B cell (primary cell): ENCODE results near the gene CFAP141. TPM values are rescaled to one million over a fixed set of nuclear protein-coding genes. Genes with fewer than 3 reads are reported as not detected.
A peak's percentile ranks its signal among the peaks of the same experiment; 100 is the strongest.

ENCODE experiments used
- ATAC-seq: fragments of 200-7000 bp; cut with Tn5 transposase; one replicate; pipeline ENCODE4 v1.10.0; 2021; ENCODE audit warnings: low read depth, mild to moderate bottlenecking, moderate number of reproducible peaks, moderate library complexity
- CTCF ChIA-PET: fragments of 350-600 bp; sonication (Branson Sonifier 250); formaldehyde crosslinking; loops from one replicate; lab custom pipeline; 2021; ENCODE audit warnings: antibody characterized with exemption, inconsistent platforms; lab: Charles Lee
- POLR2A ChIA-PET: fragments of 350-600 bp; sonication (Branson Sonifier 250); formaldehyde crosslinking; loops from one replicate; lab custom pipeline; 2021; ENCODE audit warnings: antibody characterized with exemption; lab: Charles Lee
- DNase-seq: peaks from one replicate; pipeline ENCODE4 v3.0.0; 2013
- H2AFZ ChIP-seq: 2 replicates; pipeline ENCODE4 v1.6.1; 2012; ENCODE audit warnings: mild to moderate bottlenecking, low read depth, low read length; ENCODE audit not compliant: insufficient read depth, poor library complexity, severe bottlenecking
- H3K27ac ChIP-seq, 2 donors: 1 replicate in 1 of 2; 2 replicates in 1 of 2; pipeline ENCODE4 v1.5.1; 2012 to 2013; ENCODE audit warnings: low read length in 2 of 2, mild to moderate bottlenecking in 2 of 2, moderate library complexity in 1 of 2
- H3K27me3 ChIP-seq, 4 experiments: fragments of 200-600 bp in 1 of 4; sonication (generic) in 1 of 4; replicated peaks in 1 of 4; 1 replicate in 2 of 4; 2 replicates in 2 of 4; pipeline versions ENCODE4 v1.6.1 to v1.7.0; 2013 to 2016; ENCODE audit warnings: low read length in 3 of 4, mild to moderate bottlenecking in 2 of 4, mixed read lengths in 1 of 4, moderate library complexity in 1 of 4; ENCODE audit not compliant: insufficient read depth in 4 of 4, control insufficient read depth in 3 of 4; ENCODE audit errors: control extremely low read depth in 1 of 4
- H3K36me3 ChIP-seq, 2 experiments: replicated peaks in 1 of 2; 1 replicate in 1 of 2; 2 replicates in 1 of 2; pipeline versions ENCODE4 v1.6.1 to v1.7.1; 2013; ENCODE audit warnings: low read length in 1 of 2; ENCODE audit not compliant: insufficient read depth in 2 of 2, control insufficient read depth in 1 of 2; ENCODE audit errors: control extremely low read depth in 1 of 2, extremely low read depth in 1 of 2
- H3K4me1 ChIP-seq, 2 donors: fragments of 200-600 bp in 1 of 2; sonication (generic) in 1 of 2; 1 replicate in 1 of 2; 2 replicates in 1 of 2; pipeline versions ENCODE4 v1.5.1 to v1.6.1; 2013 to 2017; ENCODE audit warnings: low read length in 2 of 2; ENCODE audit not compliant: control insufficient read depth in 2 of 2, insufficient read depth in 2 of 2
- H3K4me2 ChIP-seq: replicated peaks from 2 replicates; pipeline ENCODE3; 2012; ENCODE audit warnings: mild to moderate bottlenecking, low read depth, low read length; ENCODE audit not compliant: poor library complexity, severe bottlenecking
- H3K4me3 ChIP-seq, 5 experiments: fragments of 200-600 bp in 1 of 5; sonication (generic) in 1 of 5; 1 replicate in 3 of 5; 2 replicates in 2 of 5; pipeline versions ENCODE4 v1.5.1 to v1.7.0; 2011 to 2016; ENCODE audit warnings: low read length in 4 of 5, mild to moderate bottlenecking in 4 of 5, low read depth in 2 of 5, control low read depth in 1 of 5, moderate library complexity in 1 of 5; ENCODE audit not compliant: insufficient read depth in 1 of 5; ENCODE audit errors: control extremely low read depth in 1 of 5, extremely low read depth in 1 of 5
- H3K79me2 ChIP-seq: fragments of 200-600 bp; sonication (generic); one replicate; pipeline ENCODE4 v1.6.0; 2016; ENCODE audit warnings: low read length; ENCODE audit not compliant: control insufficient read depth, insufficient read depth
- H3K9ac ChIP-seq: fragments of 200-600 bp; sonication (generic); 2 replicates; pipeline ENCODE4 v1.6.1; 2017; ENCODE audit warnings: mild to moderate bottlenecking, low read length, moderate library complexity
- H3K9me3 ChIP-seq, 3 donors: one replicate each; pipeline versions ENCODE4 v1.6.1 to v1.7.1; 2013; ENCODE audit warnings: low read length in 2 of 3; ENCODE audit not compliant: control insufficient read depth in 2 of 3, insufficient read depth in 1 of 3; ENCODE audit errors: control extremely low read depth in 1 of 3
- H4K20me1 ChIP-seq: 2 replicates; pipeline ENCODE4 v1.6.0; 2012; ENCODE audit warnings: mild to moderate bottlenecking, low read length; ENCODE audit not compliant: insufficient read depth, control insufficient read depth, poor library complexity, severe bottlenecking
- H3K27ac Mint-ChIP-seq: one replicate; pipeline ENCODE4 v1.8.0; 2021; ENCODE audit warnings: mixed read lengths
- H3K27me3 Mint-ChIP-seq: one replicate; pipeline ENCODE4 v1.8.0; 2021; ENCODE audit warnings: mixed read lengths
- H3K4me1 Mint-ChIP-seq: one replicate; pipeline ENCODE4 v1.8.0; 2021; ENCODE audit warnings: mixed read lengths
- H3K4me3 Mint-ChIP-seq: one replicate; pipeline ENCODE4 v1.8.0; 2021; ENCODE audit warnings: mixed read lengths
- H3K9me3 Mint-ChIP-seq: one replicate; pipeline ENCODE4 v1.8.0; 2022; ENCODE audit warnings: mixed read lengths; ENCODE audit not compliant: insufficient read depth
- EZH2 ChIP-seq: IDR thresholded peaks from 2 replicates; pipeline ENCODE4 v1.6.1; 2012; ENCODE audit warnings: borderline replicate concordance, low read depth, mild to moderate bottlenecking, moderate library complexity, low read length; ENCODE audit not compliant: insufficient read depth, poor library complexity, severe bottlenecking
- WGBS: methylation state at CpG from one replicate; pipeline ENCODE4 v1.1.5; 2013; ENCODE audit warnings: missing lambda C conversion rate; ENCODE audit not compliant: insufficient coverage; 5-methylcytosine and 5-hydroxymethylcytosine counted together
- intact Hi-C: fragments of 100-400 bp; cut with micrococcal nuclease; formaldehyde crosslinking; loops from one replicate; pipeline ENCODE4 v1.10.0; 2022
- polyA plus RNA-seq: library from polyadenylated mRNA; depleted of rRNA; stranded (reverse); fragments of >200 nt; gene quantifications from 2 replicates; pipeline ENCODE4 v1.2.3, GENCODE V29; 2012
- total RNA-seq, 2 donors: library from RNA; stranded (reverse); fragments of 120-200 nt in 1 of 2; gene quantifications; 1 replicate in 1 of 2; 2 replicates in 1 of 2; pipeline versions ENCODE4 v1.2.3 to v1.2.4, GENCODE V29; 2013 to 2022
- TF ChIP-seq, protein P1 (sequence below): fragments of 200-600 bp; IDR thresholded peaks from one replicate; pipeline ENCODE4 v1.8.0; 2022; ENCODE audit warnings: antibody characterized with exemption, mild to moderate bottlenecking

The CFAP141 gene
- total and polyA plus RNA-seq, 2 donors (not counting 1 experiment from before 2014, with no cell fraction given), result not detected

- ATAC-seq, result peak; percentile 29
- H2AFZ ChIP-seq, result peak overlapping the region; percentile 59
- POLR2A ChIA-PET, result interaction anchor here (0.7 to 2.3 kb wide), 9 partner anchors 21 to 715 kb away, joined by 3 to 12 read pairs (median 3); partner anchors contain the start of genes DENND4B, PMVK and RPS27
- H3K27me3 ChIP-seq, result no peaks in the 10 kb centered on the region
- CTCF ChIA-PET, result interaction anchor here (0.6 to 3.4 kb wide), 3 partner anchors 21 to 51 kb away, joined by 3 to 14 read pairs (median 10); no protein-coding TSS in a partner anchor
- peak overlapping the region; percentile 97 for H3K27ac Mint-ChIP-seq
- peak overlapping the region; percentile 86 for H3K4me2 ChIP-seq
- TF ChIP-seq, protein P1, sequence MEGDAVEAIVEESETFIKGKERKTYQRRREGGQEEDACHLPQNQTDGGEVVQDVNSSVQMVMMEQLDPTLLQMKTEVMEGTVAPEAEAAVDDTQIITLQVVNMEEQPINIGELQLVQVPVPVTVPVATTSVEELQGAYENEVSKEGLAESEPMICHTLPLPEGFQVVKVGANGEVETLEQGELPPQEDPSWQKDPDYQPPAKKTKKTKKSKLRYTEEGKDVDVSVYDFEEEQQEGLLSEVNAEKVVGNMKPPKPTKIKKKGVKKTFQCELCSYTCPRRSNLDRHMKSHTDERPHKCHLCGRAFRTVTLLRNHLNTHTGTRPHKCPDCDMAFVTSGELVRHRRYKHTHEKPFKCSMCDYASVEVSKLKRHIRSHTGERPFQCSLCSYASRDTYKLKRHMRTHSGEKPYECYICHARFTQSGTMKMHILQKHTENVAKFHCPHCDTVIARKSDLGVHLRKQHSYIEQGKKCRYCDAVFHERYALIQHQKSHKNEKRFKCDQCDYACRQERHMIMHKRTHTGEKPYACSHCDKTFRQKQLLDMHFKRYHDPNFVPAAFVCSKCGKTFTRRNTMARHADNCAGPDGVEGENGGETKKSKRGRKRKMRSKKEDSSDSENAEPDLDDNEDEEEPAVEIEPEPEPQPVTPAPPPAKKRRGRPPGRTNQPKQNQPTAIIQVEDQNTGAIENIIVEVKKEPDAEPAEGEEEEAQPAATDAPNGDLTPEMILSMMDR, result no peak
- no peak for TF ChIP-seq EZH2
- DNase-seq, result no peak
- peaks cover 1 to 26% of the 10 kb centered on the region in 2 experiments for H3K36me3 ChIP-seq
- H3K27me3 Mint-ChIP-seq, result no peaks in the 10 kb centered on the region
- intact Hi-C loops, result loop anchor here (1.0 to 2.0 kb wide), 5 partner anchors 38 to 298 kb away; partner anchors contain the start of genes DENND4B, GATAD2B and HAX1
- under 1% methylated on average over 23 of the region's 33 CpGs for WGBS
- peaks cover 70% of the 10 kb centered on the region for H3K4me1 Mint-ChIP-seq
- H3K79me2 ChIP-seq, result peaks cover 95% of the 10 kb centered on the region
- H3K4me1 ChIP-seq, result peaks cover 34 to 39% of the 10 kb centered on the region in 2 donors
- H3K4me3 Mint-ChIP-seq, result peak overlapping the region; percentile 97
- no peaks in the 10 kb centered on the region for H3K9me3 ChIP-seq
- H3K27ac ChIP-seq, result peak overlapping the region; percentile 98 to 100
- peak overlapping the region; percentile 94 for H3K9ac ChIP-seq
- H3K9me3 Mint-ChIP-seq, result no peaks in the 10 kb centered on the region
- H4K20me1 ChIP-seq, result peaks cover 28% of the 10 kb centered on the region
- H3K4me3 ChIP-seq, result peak overlapping the region in 4 of 5 experiments; percentile 66 to 96 (median 83)
These were observed 14.8 kb upstream of the CFAP141 start for GRCh38 chr1:154220970-154221277.
